HG03520 (cell line): ENCODE measurements around the gene GTF2A1.
A peak's percentile ranks its signal among the peaks of the same experiment; 100 is the strongest.
"Not testable (repeated sequence)": the region's sequence is repeated elsewhere in the genome, so short reads cannot be mapped to it uniquely, and the experiment has no call there.

Source experiments
- ATAC-seq: cut with Tn5 transposase; IDR thresholded peaks from one replicate; pipeline ENCODE4 v1.9.1; 2021; ENCODE audit warnings: mild to moderate bottlenecking, moderate library complexity; ENCODE audit not compliant: unreplicated experiment

GTF2A1 gene

DNA sequence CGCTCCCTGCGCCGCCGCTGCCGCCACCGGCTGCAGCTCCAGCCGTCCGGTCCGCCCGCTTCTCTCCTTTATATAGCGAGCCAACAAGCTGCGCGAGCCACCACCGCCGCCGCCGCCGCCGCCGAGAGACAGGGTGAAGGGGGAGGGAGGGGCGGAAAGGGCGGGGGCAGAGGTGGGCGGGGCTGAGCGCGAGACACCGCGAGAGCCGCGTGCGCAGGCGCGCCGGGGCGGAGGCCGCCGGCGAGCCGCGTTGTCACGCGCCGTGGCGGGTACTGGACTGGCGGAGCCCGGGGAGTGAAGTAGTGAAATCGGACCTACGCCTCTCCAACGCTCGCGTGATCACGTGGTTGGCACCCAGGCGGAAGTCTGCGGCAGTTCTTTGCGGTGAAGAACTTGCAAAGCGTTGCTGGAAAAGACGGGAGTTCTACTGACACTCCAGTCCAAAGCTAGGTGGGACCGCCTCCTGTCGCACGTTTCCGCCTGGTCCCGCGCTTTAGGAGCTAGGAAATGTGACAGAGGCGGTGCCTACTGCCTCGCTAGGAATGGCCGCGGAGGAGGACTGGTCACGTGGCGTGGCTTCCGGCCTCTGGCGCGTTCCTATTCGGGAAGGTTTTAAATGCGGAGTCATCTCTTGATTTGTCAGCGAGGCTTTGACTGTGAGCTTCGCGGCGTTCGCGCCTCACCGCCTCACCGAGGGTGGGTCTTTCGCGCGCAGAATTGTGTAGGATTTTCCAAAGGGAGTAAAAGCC lies at the start of gene GTF2A1:
Gene GTF2A1 (minus strand): TSS at position 130 of the 749 bp plus-strand sequence. CDS start 441 bp downstream, outside the sequence.
- peak; percentile 73 for ATAC-seq

DNA sequence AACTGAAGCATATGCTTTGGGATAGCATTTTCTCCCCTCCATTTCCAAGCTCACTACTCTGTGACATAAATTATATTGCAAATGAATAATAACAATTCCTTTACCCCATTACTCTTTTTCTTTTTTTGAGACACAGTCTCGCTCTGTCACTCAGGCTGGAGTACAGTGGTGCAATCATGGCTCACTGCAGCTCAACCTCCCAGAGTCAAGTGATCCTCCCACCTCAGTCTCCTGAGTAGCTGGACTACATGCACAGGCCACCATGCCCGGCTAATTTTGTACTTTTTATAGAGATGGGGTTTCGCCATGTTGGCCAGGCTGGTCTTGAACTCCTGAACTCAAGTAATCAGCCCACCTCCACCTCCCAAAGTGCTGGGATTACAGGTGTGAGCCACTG lies 49.2 kb upstream of the GTF2A1 start:
- no peak for ATAC-seq

DNA sequence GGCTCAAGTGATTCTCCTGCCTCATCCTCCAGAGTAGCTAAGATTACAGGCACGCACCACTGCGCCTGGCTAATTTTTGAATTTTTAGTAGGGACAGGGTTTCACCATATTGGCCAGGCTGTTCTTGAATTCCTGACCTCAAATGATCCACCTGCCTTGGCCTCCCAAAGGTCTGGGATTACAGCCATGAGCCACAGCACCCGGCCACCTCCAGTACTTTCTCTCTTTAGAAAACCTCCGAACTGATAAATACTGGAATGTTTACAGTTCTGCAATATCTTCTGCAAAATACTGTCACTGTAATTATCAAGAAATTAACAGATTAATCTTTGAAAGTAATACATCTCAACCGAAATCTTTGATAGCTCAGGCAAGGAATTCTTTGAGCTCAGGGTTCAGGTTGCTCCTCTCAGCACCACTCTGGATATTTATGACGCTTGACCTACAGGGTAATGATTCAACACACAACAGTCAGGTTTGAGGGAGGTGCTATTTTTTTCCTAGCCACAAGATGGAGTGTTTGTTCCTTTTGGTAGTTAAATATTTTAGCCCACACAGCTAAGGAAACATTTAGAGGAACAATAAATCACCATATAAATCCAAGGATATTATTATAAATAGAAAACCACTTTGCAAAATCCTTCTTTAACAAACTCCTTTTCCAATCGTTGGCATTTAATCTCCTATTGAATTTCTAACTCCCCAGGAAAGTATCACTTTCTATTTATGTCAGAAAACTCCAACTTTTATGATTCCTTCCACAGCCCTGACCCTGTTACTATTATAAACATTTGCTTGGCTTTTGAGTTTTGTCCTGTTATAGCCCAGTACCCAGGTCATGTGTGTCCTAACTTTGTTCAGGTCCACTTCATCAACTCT lies 48.6 kb upstream of the GTF2A1 start:
- peak; percentile 65 for ATAC-seq

DNA sequence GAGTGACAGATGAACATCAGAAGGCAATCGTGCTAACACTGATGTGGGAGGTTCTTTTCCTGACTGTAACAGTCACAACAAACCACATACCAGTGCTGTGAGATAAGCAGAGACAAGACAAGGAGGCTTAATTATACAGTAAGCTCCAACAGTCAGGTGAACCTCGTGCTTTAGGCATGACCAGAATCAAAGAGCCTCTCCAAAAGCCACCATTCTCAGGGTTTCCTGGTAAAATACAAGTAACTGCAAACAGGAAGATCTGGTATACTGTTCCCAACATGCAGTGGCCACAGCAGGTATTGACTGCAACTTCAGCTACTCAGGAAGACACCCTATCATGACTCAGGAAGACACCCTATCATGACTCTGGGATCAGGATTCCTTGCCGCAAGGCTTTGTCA lies 47.3 kb upstream of the GTF2A1 start:
- ATAC-seq: no peak

- no peak for ATAC-seq
Observed at GRCh38 chr14:81265636-81266169, 44.9 kb upstream of the GTF2A1 start.

GRCh38 chr14:81264671-81265070 lies 43.9 kb upstream of the GTF2A1 start:
- ATAC-seq: no peak

GRCh38 chr14:81263777-81264410 lies 43.1 kb upstream of the GTF2A1 start:
- no peak for ATAC-seq

DNA sequence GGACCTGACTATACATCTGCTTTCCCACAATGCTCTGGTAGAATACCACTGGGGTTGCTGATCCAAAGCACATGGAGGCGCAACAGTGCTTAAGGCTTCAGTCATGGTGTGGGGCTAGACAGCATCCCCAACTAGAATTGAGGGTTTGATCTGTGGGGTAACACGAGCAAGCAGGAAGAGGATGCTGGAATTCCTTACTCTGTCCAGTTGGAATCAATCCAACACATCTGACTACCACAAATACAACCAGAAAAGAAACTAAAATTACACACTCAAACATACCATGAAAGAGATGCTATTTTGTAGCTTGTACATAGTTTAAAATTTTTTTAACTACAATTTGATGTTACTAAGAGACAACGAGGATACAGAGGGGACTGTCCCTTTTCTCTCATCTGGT lies 40.4 kb upstream of the GTF2A1 start:
- no peak for ATAC-seq

- no peak for ATAC-seq
Observed at GRCh38 chr14:81260732-81261131, 40.0 kb upstream of the GTF2A1 start.

DNA sequence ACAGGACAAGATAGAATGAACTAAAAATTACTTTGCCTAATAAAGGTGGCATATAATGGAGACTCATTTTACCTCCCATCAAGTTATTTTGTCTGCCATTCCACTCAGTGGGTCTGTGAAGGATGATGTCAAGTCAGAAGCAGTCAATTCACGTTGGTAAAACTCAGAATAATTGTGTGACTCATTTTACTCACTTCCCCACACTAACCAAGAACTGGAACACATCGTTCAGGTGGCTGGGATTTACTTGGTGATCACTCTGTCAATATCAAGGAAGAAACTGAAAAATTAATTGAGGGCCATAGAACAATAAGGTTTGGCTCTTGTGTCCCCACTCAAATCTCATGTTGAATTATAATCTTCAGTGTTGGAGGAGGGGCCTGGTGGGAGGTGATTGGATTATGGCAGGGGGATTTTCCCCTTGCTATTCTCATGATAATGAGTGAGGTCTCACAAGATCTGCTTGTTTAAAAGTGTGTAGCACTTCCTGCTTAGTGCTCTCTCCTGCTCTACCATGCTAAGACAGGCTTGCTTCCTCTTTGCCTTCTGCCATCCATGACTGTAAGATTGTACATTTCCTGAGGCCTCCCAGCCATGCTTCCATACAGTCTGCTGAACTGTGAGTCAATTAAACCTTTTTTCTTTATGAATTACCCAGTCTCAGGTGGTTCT lies 35.7 kb upstream of the GTF2A1 start:
- no peak for ATAC-seq

GRCh38 chr14:81252278-81252677 lies 31.5 kb upstream of the GTF2A1 start:
- ATAC-seq: no peak

GRCh38 chr14:81247271-81247766 lies 26.6 kb upstream of the GTF2A1 start:
- ATAC-seq: no peak

DNA sequence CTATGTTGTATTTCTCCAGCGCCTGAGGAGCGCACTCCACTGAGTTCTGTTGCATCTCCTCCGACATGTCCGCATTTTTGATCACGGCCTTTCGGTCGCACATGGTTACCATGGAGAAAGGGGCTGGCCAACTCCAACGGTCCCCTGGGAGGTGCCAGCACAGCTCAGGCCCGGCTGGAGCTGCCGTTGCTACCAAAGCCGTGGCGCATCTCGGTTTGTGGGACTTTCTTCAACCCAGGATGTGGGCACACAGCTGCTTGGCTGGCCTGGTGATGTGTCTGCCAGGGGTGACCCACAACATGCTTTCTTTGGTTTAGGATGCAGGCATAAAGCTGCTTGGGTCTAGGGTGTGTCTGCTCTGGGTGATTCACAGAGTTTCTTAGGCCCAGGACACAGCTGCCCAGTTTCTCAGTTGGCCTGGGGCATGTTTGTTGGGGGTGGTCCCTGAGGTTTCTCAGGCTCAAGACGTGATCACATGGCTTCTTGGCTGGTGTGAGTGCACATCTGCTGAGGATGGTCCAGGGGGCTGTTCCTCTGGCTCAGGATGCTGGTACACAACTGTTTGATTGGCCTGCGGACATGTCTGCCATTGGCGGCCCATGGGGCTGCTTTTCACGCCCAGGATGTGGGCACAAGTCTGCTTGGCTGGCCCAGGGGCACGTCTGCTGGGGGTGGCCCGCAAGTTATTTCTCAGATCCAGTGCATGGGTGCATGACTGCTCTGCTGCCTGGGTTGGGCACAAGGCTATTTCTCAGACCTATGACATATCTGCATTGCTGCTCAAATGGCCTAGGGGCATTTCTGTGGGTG lies 25.9 kb upstream of the GTF2A1 start:
- ATAC-seq: no peak

DNA sequence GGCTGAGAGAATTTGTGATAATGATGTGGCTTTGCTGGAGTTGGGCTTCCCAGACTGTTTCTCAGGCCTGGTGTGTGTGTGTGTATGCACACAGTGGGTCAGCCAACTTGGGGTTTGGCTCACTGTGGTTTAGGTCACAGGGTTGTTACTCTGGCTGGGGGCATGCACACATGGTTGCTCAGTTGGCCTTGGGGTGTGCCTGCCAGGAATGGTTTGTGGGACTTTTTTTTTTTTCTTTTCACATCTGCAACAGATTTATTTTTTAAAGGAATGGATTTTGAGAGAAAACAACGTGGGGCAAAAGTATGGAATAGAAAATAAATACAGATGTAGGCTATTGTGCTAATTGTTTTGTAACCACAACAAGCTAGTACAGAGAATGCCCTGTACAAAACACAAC lies 25.0 kb upstream of the GTF2A1 start:
- ATAC-seq: no peak

DNA sequence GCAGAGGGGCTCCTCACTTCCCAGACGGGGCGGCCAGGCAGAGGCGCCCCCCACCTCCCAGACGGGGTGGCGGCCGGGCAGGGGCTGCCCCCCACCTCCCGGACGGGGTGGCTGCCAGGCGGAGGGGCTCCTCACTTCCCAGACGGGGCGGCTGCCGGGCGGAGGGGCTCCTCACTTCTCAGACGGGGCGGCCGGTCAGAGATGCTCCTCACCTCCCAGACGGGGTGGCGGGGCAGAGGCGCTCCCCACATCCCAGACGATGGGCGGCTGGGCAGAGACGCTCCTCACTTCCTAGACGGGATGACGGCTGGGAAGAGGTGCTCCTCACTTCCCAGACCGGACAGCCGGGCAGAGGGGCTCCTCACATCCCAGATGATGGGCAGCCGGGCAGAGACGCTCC lies 23.7 kb upstream of the GTF2A1 start:
- not testable (repeated sequence) for ATAC-seq

- no peak for ATAC-seq
Observed at GRCh38 chr14:81243499-81243898, 22.7 kb upstream of the GTF2A1 start.

DNA sequence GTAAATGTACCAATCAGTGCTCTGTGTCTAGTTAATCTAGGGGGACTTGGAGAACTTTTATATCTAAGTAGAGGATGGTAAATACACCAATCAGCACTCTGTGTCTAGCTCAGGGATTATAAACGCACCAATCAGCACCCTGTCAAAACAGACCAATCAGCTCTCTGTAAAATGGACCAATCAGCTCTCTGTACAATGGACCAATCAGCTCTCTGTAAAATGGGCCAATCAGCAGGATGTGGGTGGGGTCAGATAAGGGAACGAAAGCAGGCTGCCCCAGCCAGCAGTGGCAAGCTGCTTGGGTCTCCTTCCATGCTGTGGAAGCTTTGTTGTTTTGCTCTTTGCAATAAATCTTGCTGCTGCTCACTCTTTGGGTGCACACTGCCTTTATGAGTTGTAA lies 16.1 kb upstream of the GTF2A1 start:
- ATAC-seq: not testable (repeated sequence)

DNA sequence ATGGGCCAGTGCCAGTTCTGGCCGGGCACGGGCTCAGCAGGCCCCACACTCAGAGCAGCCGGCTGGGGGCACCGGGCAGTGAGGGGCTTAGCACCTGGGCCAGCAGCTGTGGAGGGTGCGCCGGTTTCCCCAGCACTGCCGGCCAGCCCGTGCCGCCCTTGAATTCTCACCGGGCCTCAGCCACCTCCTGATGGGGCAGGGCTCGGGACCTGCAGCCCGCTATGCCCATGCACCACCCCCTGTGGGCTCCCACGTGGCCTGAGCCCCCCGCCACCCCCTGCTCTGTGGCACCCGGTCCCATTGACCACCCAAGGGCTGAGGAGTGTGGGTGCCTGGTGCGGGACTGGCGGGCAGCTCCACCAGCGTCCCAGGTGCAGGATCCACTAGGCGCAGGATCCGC lies 15.4 kb upstream of the GTF2A1 start:
- ATAC-seq: no peak

DNA sequence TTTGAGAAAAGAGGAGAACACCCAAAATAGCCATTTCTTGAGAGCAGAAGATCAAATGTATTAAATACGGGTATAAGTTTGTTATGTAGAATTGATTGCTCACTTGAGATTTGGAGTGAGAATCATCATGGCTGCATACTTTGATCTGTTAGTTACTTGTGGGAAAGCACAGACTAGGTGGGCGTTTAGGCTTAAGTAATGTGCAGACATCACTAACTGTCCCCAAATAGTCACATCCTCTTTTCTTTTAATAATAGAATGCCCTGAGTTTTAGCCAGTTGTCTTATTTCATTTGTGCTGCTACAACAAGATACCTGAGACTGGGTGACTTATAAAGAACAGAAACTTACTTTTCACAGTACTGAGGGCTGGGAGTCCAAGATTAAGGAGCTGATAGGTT lies 14.3 kb upstream of the GTF2A1 start:
- peak; percentile 74 for ATAC-seq

- ATAC-seq: no peak
Observed at GRCh38 chr14:81234278-81234677, 13.5 kb upstream of the GTF2A1 start.
